Activated T-helper 1 cell treated with anti-CD3 and anti-CD28 coated beads, Interleukin-12 subunit alpha, Interleukin-12 subunit beta, Interleukin-2, Interleukin-4 antibody, amounts not matched to agents 30 ng/mL and 10 ng/mL and 1 ng/mL, durations not matched to agents 14 hours and 24 hours and 36 hours (primary cell): ENCODE measurements around the gene MBLAC1. TPM values are rescaled to one million over a fixed set of nuclear protein-coding genes. Genes with fewer than 3 reads are reported as not detected.

ENCODE experiments used
- DNase-seq: peaks from one replicate; pipeline ENCODE4 v3.0.0; 2021; ENCODE audit warnings: low spot score
- H3K27ac Mint-ChIP-seq: one replicate; pipeline ENCODE4 v1.8.0; 2021; ENCODE audit warnings: mild to moderate bottlenecking, mixed read lengths
- H3K27me3 Mint-ChIP-seq: one replicate; pipeline ENCODE4 v1.8.0; 2022; ENCODE audit warnings: mild to moderate bottlenecking, moderate library complexity, mixed read lengths; ENCODE audit not compliant: insufficient read depth
- H3K36me3 Mint-ChIP-seq: one replicate; pipeline ENCODE4 v1.8.0; 2021; ENCODE audit warnings: low read depth, mixed read lengths
- H3K4me1 Mint-ChIP-seq: one replicate; pipeline ENCODE4 v1.8.0; 2021; ENCODE audit warnings: low read depth, mixed read lengths
- H3K4me3 Mint-ChIP-seq: one replicate; pipeline ENCODE4 v1.8.0; 2021; ENCODE audit warnings: mild to moderate bottlenecking, moderate library complexity, mixed read lengths
- H3K9me3 Mint-ChIP-seq: one replicate; pipeline ENCODE4 v1.8.0; 2021; ENCODE audit warnings: mixed read lengths
- intact Hi-C: fragments of 100-400 bp; cut with micrococcal nuclease; formaldehyde crosslinking; loops from one replicate; pipeline ENCODE4 v1.15.1; 2024
- total RNA-seq: library from RNA; stranded (reverse); gene quantifications from 2 replicates; pipeline ENCODE4 v1.2.3, GENCODE V29; 2022

Gene MBLAC1
- total RNA-seq, 1 donor from 2014 or later = 4.1 TPM

GRCh38 chr7:100101016-100101862 is 25.5 kb upstream of the MBLAC1 start, which contains the start of the genes AP4M1 and MCM7:
TSS of gene AP4M1 (plus strand) at chr7:100101643. CDS start at chr7:100101715, 72 bp downstream.
TSS of gene MCM7 (minus strand) at chr7:100101397. CDS start at chr7:100101294, 103 bp downstream.
- H3K27ac Mint-ChIP-seq = peak within 1 kb of the TSS; percentile 97
- peak within 1 kb of the TSS; percentile 94 for H3K4me3 Mint-ChIP-seq
- no peaks in the 10 kb centered on the region for H3K27me3 Mint-ChIP-seq
- H3K9me3 Mint-ChIP-seq = no peaks in the 10 kb centered on the region
- H3K4me1 Mint-ChIP-seq = peaks cover 39% of the 10 kb centered on the region
- peaks cover 47% of the 10 kb centered on the region for H3K36me3 Mint-ChIP-seq
- intact Hi-C loops = loop anchor here (1.0 to 2.0 kb wide), 11 partner anchors 18 to 604 kb away; partner anchors contain the start of genes CNPY4, LAMTOR4, MEPCE and PPP1R35
- peak; percentile 98 for DNase-seq

DNA sequence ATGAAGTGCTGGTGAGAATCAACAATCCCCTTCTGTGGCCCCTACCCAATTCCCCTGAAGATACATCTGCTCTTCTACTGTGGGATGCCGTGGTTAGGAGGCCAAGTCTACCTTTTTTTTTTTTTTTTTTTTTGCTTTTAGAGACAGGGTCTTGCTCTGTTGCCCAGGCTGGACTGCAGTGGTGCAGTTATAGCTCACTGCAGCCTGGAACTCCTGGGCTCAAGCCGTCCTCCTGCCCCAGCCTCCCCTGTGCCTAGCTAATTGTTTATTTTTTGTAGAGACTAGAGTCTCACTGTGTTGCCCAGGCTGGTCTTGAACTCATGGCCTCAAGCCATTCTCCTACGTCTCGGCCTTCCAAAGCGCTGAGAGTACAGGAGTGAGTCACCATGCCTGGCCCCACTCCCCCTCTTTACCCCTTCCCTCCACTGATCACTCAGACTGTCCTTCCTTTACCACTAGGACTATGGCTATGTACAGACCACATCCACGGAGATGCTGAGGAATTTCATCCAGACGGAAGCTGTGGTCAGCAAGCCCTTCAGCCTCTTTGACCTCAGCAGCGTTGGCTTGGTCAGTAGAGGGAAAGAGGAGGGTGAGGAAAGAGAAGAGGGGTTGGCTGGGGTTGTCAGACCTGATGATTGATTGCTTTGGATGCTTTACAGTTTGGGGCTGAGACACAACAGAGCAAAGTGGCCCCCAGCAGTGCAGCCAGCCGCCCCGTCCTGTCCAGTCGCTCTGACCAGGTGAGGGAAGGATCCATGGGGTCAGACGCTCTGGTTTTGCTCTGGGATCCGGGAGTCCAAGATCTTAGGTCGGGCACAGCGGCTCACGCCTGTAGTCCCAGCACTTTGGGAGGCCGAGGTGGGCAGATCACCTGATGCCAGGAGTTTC is 23.6 kb upstream of the MBLAC1 start:
- no peak for DNase-seq
- H3K9me3 Mint-ChIP-seq = no peaks in the 10 kb centered on the region
- peaks cover 29% of the 10 kb centered on the region for H3K4me1 Mint-ChIP-seq
- peak overlapping the region; percentile 94 for H3K4me3 Mint-ChIP-seq
- no peak overlapping the region for H3K27ac Mint-ChIP-seq
- no peaks in the 10 kb centered on the region for H3K27me3 Mint-ChIP-seq
- intact Hi-C loops = no loop called here
- H3K36me3 Mint-ChIP-seq = peaks cover 37% of the 10 kb centered on the region

- intact Hi-C loops = no loop called here
- H3K36me3 Mint-ChIP-seq = peaks cover 23% of the 10 kb centered on the region
- H3K4me3 Mint-ChIP-seq = no peak overlapping the region
- peaks cover 9% of the 10 kb centered on the region for H3K4me1 Mint-ChIP-seq
- H3K9me3 Mint-ChIP-seq = no peaks in the 10 kb centered on the region
- H3K27ac Mint-ChIP-seq = no peak overlapping the region
- no peaks in the 10 kb centered on the region for H3K27me3 Mint-ChIP-seq
- no peak for DNase-seq
These were observed 21.2 kb upstream of the MBLAC1 start for GRCh38 chr7:100105534-100105933.

GRCh38 chr7:100106633-100107032 is 20.1 kb upstream of the MBLAC1 start:
- Mint-ChIP-seq H3K9me3 (no peaks in the 10 kb centered on the region), H3K4me1 (peaks cover 9% of the 10 kb centered on the region), H3K27me3 (no peaks in the 10 kb centered on the region), H3K36me3 (peaks cover 28% of the 10 kb centered on the region), H3K4me3 (no peak overlapping the region), H3K27ac (no peak overlapping the region)
- DNase-seq = no peak
- intact Hi-C loops = no loop called here

DNA sequence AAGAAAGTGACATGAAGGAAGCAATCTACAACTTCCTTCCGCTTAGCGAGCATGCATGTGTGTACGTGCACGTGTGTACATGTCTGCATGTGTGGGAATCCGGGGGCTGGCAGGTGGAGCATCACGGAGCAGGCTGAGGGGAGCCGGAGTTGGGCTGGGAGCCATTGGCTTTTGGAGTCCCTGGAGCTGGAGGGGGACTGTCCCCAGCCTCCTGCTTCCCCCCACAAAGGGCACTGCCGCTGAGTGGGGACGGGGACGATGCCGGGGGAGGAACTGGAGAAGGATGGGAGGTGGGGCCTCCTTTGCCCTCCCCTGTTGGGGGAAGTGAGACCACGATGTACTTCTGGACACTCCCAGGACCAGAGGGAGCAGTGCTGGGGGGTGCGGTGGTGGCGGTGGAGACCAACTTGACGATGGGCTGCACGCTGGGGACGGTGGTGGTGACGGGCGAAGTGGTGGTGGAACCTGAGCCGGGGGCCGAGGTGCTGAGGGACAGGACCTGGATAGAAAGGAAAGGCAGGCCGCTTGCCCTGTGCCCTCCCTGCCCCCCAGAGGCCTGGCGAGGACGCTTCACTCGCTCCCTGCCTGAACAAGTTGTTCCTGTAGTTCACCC is 19.5 kb upstream of the MBLAC1 start:
- Mint-ChIP-seq H3K4me1 (peaks cover 9% of the 10 kb centered on the region), H3K27ac (no peak overlapping the region), H3K36me3 (peaks cover 30% of the 10 kb centered on the region), H3K27me3 (no peaks in the 10 kb centered on the region), H3K9me3 (no peaks in the 10 kb centered on the region), H3K4me3 (no peak overlapping the region)
- DNase-seq = no peak
- intact Hi-C loops = no loop called here

GRCh38 chr7:100107890-100108289 is 18.9 kb upstream of the MBLAC1 start:
- Mint-ChIP-seq H3K27ac (no peak overlapping the region), H3K27me3 (no peaks in the 10 kb centered on the region), H3K9me3 (no peaks in the 10 kb centered on the region), H3K4me1 (peaks cover 4% of the 10 kb centered on the region), H3K36me3 (peaks cover 32% of the 10 kb centered on the region), H3K4me3 (no peak overlapping the region)
- DNase-seq = no peak
- intact Hi-C loops = no loop called here

- Mint-ChIP-seq H3K27ac (no peak overlapping the region), H3K4me3 (no peak overlapping the region), H3K36me3 (peaks cover 28% of the 10 kb centered on the region), H3K9me3 (no peaks in the 10 kb centered on the region), H3K4me1 (no peaks in the 10 kb centered on the region), H3K27me3 (no peaks in the 10 kb centered on the region)
- intact Hi-C loops = no loop called here
- DNase-seq = no peak
These were observed 17.1 kb upstream of the MBLAC1 start for GRCh38 chr7:100109521-100110163.

- intact Hi-C loops = no loop called here
- Mint-ChIP-seq H3K4me3 (no peak overlapping the region), H3K36me3 (peaks cover 28% of the 10 kb centered on the region), H3K27me3 (no peaks in the 10 kb centered on the region), H3K4me1 (no peaks in the 10 kb centered on the region), H3K9me3 (no peaks in the 10 kb centered on the region), H3K27ac (no peak overlapping the region)
- no peak for DNase-seq
These were observed 15.6 kb upstream of the MBLAC1 start for GRCh38 chr7:100111156-100111555.

- intact Hi-C loops = no loop called here
- no peaks in the 10 kb centered on the region for H3K9me3 Mint-ChIP-seq
- H3K4me3 Mint-ChIP-seq = no peak overlapping the region
- peaks cover 30% of the 10 kb centered on the region for H3K36me3 Mint-ChIP-seq
- H3K27ac Mint-ChIP-seq = no peak overlapping the region
- H3K27me3 Mint-ChIP-seq = no peaks in the 10 kb centered on the region
- no peaks in the 10 kb centered on the region for H3K4me1 Mint-ChIP-seq
- DNase-seq = no peak
These were observed 14.9 kb upstream of the MBLAC1 start for GRCh38 chr7:100111914-100112313.

DNA sequence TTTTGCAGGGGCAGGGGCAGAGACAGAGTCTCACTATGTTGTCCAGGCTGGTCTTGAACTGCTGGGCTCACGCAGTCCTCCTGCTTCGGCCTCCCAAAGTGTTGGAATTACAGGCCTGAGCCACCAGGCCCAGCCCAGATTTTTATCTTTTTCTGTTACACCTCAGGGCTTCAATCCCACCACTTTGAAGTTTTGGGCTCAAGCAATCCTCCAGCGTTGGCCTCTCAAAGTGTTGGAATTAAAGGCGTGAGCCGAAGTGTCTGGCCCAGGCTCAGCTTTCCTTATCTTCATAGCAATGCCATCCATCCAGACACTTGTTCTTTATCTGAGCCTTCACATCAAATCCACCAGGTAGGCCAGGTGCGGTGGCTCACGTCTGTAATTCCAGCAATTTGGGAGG is 11.7 kb upstream of the MBLAC1 start:
- DNase-seq = no peak
- H3K4me1 Mint-ChIP-seq = peaks cover 8% of the 10 kb centered on the region
- no peak overlapping the region for H3K4me3 Mint-ChIP-seq

DNA sequence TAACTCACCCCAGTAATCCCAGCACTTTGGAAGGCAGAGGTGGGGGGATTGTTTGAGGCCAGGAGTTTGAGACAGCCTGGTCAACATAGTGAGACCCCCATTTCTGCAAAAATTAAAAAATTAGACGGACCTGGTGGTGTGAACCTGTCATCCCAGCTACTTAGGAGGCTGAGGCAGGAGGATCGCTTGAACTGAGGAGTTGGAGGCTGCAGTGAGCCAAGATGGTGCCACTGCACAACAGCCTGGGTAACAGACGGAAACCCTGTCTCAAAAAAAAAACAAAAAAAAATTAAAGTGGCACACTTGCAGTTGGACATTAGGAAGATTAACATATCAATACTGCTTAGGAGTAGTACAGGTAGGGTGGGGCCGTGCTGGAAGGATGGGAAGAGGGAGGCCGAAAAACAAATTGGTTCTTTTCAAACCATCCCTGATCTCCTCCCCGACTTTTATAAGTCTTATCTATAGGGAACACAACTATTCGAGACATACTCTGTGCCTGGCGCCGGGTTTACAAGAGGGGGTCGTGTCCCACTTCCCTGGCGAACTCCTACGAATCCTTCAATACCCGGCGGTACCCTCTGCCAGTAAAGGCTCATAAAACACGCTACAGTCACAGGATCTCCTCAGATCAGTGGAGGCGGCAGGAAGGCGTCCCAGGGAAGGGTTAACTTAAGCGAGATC is 8.2 kb upstream of the MBLAC1 start:
- DNase-seq = no peak
- Mint-ChIP-seq H3K27me3 (no peaks in the 10 kb centered on the region), H3K4me3 (peak overlapping the region; percentile 98), H3K4me1 (peaks cover 16% of the 10 kb centered on the region), H3K27ac (peak overlapping the region; percentile 97), H3K36me3 (peaks cover 7% of the 10 kb centered on the region), H3K9me3 (no peaks in the 10 kb centered on the region)
- intact Hi-C loops = loop anchor here (1.0 to 2.0 kb wide), 5 partner anchors 9 to 310 kb away; partner anchors contain the start of genes AP4M1, MCM7, TRIM4 and ZCWPW1

More for the DNA sequence above, 11.7 kb upstream of the MBLAC1 start:
- Mint-ChIP-seq H3K27ac (no peak overlapping the region), H3K27me3 (no peaks in the 10 kb centered on the region), H3K9me3 (no peaks in the 10 kb centered on the region), H3K36me3 (peaks cover 19% of the 10 kb centered on the region)
- intact Hi-C loops = no loop called here
